Measurements from ENCODE around the gene TNFRSF18. TPM values are rescaled to one million over a fixed set of nuclear protein-coding genes. Genes with fewer than 3 reads are reported as not detected.

TNFRSF18 gene
- total and polyA plus RNA-seq, 4 donors = 0.17 to 0.24 (median 0.19) TPM; not detected in 1

GRCh38 chr1:1181129-1181937 is 25.1 kb downstream of the TNFRSF18 start:
- TF ChIP-seq HNF4G (IDR thresholded peaks at IDR 0.05) = no peak
- no peak for TF ChIP-seq SP1 (IDR thresholded peaks at IDR 0.05)
- TF ChIP-seq EGR1 (IDR thresholded peaks at IDR 0.05; ENCODE audit: low read depth in 2 of 2) = no peak
- no peak for TF ChIP-seq FOXA2 (IDR thresholded peaks at IDR 0.05)
- TF ChIP-seq ZBTB33 (IDR thresholded peaks at IDR 0.05) = no peak
- no peak for TF ChIP-seq YY1 (IDR thresholded peaks at IDR 0.05)
- no peak for TF ChIP-seq NR2F2 (IDR thresholded peaks at IDR 0.05)
- TF ChIP-seq JUND (IDR thresholded peaks at IDR 0.05) = no peak
- no peak for TF ChIP-seq TAF1 (conservative IDR thresholded peaks at IDR 0.05)
- no peak for TF ChIP-seq GABPA (IDR thresholded peaks at IDR 0.05 in 1 of 2, conservative IDR thresholded peaks at IDR 0.05 in 1 of 2)
- no peak for TF ChIP-seq REST (IDR thresholded peaks at IDR 0.05)
- TF ChIP-seq RXRA (IDR thresholded peaks at IDR 0.05) = no peak
- TF ChIP-seq RAD21 (IDR thresholded peaks at IDR 0.05) = no peak
- TF ChIP-seq CTCF (IDR thresholded peaks at IDR 0.05; ENCODE audit: low read depth, low read length, missing input control) = no peak
- TF ChIP-seq HNF4A (conservative IDR thresholded peaks at IDR 0.05) = no peak
- no peak for TF ChIP-seq MAX (IDR thresholded peaks at IDR 0.05)
- TF ChIP-seq FOXA1 (IDR thresholded peaks at IDR 0.05) = no peak
- H3K27me3 ChIP-seq (ENCODE audit: control insufficient read depth in 4 of 4, insufficient read depth in 4 of 4, low read length in 3 of 4) = no peaks in the 10 kb centered on the region
- H3K9ac ChIP-seq (ENCODE audit: low read depth in 1 of 2, low read length in 2 of 2) = no peak overlapping the region
- H3K4me3 ChIP-seq (ENCODE audit: low read depth in 1 of 3, low read length in 3 of 3) = no peak overlapping the region
- no peak for DNase-seq (ENCODE audit: low spot score)
- H3K27ac ChIP-seq (ENCODE audit: low read depth in 1 of 2, low read length in 2 of 2) = no peak overlapping the region
- no peaks in the 10 kb centered on the region for H3K36me3 ChIP-seq (ENCODE audit: control insufficient read depth in 4 of 4, insufficient read depth in 3 of 4, low read depth in 1 of 4, low read length in 3 of 4)
- WGBS = 90% methylated on average over 26 of the region's 26 CpGs
- H3K4me1 ChIP-seq (ENCODE audit: control insufficient read depth in 4 of 4, insufficient read depth in 4 of 4, low read length in 3 of 4) = no peaks in the 10 kb centered on the region
- no peaks in the 10 kb centered on the region for H3K9me3 ChIP-seq (ENCODE audit: control insufficient read depth in 4 of 4, low read length in 3 of 4)
